NT2/D1 (cell line): ENCODE measurements around the gene ATP5F1E.

Experiments
- SUZ12 ChIP-seq: IDR thresholded peaks from 2 replicates; pipeline ENCODE4 v1.6.1; 2011; ENCODE audit not compliant: insufficient read length, insufficient read depth; ENCODE audit errors: extremely low read depth
- YY1 ChIP-seq: IDR thresholded peaks from 2 replicates; pipeline ENCODE4 v1.6.1; 2011; ENCODE audit not compliant: insufficient read length, insufficient read depth

DNA sequence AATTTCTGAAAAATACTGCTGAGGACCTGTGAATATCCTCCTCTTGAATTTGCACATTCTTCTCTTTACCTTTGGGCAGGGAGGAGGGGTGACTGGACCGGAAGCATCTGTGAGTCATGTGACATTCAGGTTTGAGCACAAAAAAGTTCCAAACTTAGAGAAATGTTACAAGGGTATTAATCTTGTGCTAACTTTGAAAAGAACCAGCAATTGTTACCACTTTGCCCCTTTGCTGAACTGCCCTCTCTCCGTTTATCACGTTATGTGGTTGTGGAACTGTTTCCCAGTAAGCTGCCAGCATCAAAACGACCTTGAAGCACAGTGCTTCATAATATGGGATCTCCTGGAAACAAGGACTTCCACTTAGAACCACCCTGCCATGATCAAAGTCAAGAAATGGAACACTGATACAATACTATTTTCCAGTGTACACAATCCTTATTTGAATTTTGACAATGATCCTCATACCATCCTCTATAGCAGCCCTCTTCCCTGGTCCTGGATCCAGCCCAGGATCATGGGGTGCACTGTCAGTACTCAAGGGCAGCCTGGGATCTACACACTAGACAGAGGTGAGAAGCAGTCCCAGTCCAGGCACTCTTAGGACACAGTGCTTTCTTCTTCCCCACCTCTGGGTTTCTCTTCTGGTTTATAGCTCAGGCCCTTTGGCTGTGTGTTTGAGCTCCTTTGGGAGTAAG, 15.2 kb downstream of the ATP5F1E start:
- no peak for TF ChIP-seq YY1
- TF ChIP-seq SUZ12, result no peak
